Uterus (tissue), 4 donors: ENCODE measurements around the gene MUC5B. TPM values are rescaled to one million over a fixed set of nuclear protein-coding genes. Genes with fewer than 3 reads are reported as not detected.

ENCODE experiments used
- DNase-seq, 2 donors: peaks; one replicate each; pipeline ENCODE4 v3.0.0-alpha.2; 2019 to 2020
- H3K27ac ChIP-seq, 2 donors: fragments of 200-600 bp; sonication (generic); 1 replicate in 1 of 2; 2 replicates in 1 of 2; pipeline ENCODE4 v1.5.1; 2016 to 2018
- H3K27me3 ChIP-seq, 2 donors: fragments of 200-600 bp; sonication (generic); one replicate each; pipeline ENCODE4 v1.5.1; 2018 to 2019; ENCODE audit warnings: control low read depth in 1 of 2
- H3K36me3 ChIP-seq, 2 donors: fragments of 200-600 bp; sonication (generic); one replicate each; pipeline ENCODE4 v1.5.1; 2019; ENCODE audit warnings: control low read depth in 1 of 2
- H3K4me1 ChIP-seq, 2 donors: fragments of 200-600 bp; sonication (generic); one replicate each; pipeline ENCODE4 v1.5.1; 2018 to 2019; ENCODE audit warnings: control low read depth in 1 of 2
- H3K4me3 ChIP-seq, 2 donors: fragments of 200-600 bp; sonication (generic); 1 replicate in 1 of 2; 2 replicates in 1 of 2; pipeline ENCODE4 v1.5.1; 2018 to 2019; ENCODE audit warnings: mild to moderate bottlenecking in 1 of 2
- H3K9me3 ChIP-seq, 2 donors: fragments of 200-600 bp; sonication (generic); one replicate each; pipeline ENCODE4 v1.5.1; 2019; ENCODE audit warnings: control low read depth in 1 of 2
- POLR2A ChIP-seq, 2 donors: fragments of 450-650 bp; IDR thresholded peaks; one replicate each; pipeline ENCODE4 v1.6.1; 2016; ENCODE audit warnings: antibody characterized with exemption in 2 of 2, mild to moderate bottlenecking in 1 of 2, moderate library complexity in 1 of 2
- intact Hi-C: fragments of 100-400 bp; cut with DNase I; formaldehyde crosslinking; loops from one replicate; pipeline ENCODE4 v1.15.1; 2023; ENCODE audit warnings: low total_unique reads
- total RNA-seq, 4 donors: library from RNA; depleted of rRNA in 3 of 4; stranded (reverse); fragments of >200 nt in 3 of 4; gene quantifications; one replicate each; pipeline versions ENCODE4 v1.1.0 to v1.2.4, GENCODE V29; 2014 to 2023
- TF ChIP-seq, protein P1 (sequence below), 4 experiments: fragments of 200-600 bp in 2 of 4; fragments of 450-650 bp in 2 of 4; sonication (generic) in 2 of 4; IDR thresholded peaks; one replicate each; pipeline ENCODE4 v1.5.1; 2016 to 2019; ENCODE audit warnings: antibody characterized with exemption in 4 of 4, mild to moderate bottlenecking in 2 of 4, moderate library complexity in 1 of 4
- donor health status: DM: yes; HTN: yes; CAD: no.

Gene MUC5B
- total RNA-seq, 4 donors from 2014 or later, result under 0.01 to 3.8 (median 0.71) TPM

DNA sequence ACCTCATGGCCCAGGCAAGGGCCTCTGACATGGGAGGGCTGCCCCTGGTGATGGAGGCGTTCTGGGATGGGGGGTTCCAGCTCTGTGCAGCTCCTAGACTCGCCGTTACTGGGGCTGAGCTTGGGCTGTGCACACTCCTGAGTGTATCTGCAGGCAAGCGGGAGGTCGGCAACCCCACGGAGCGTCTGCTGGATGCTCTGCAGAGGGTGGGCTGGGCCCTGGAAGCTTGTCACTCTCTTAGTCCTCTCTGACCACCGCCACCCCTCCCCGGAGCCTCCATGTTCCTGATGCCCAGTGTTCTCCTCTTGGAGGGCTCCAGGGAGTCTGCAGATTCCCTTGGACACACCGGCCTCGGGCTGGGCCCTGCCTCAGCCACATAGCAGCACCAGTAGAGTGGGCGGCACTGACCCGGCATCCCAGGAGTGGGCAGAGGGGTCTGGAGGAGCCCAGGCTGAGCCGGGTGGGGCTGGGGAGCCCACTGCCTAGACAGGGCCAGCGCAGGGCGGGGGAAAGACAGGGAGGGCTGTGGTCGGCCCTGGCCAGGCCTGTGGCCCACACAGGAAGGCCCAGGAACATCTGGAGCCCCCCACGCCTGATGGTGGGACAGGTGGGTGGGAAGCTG lies 20.6 kb upstream of the MUC5B start:
- no peaks in the 10 kb centered on the region for H3K9me3 ChIP-seq
- no peak for TF ChIP-seq POLR2A (IDR thresholded peaks at IDR 0.05)
- TF ChIP-seq, protein P1, sequence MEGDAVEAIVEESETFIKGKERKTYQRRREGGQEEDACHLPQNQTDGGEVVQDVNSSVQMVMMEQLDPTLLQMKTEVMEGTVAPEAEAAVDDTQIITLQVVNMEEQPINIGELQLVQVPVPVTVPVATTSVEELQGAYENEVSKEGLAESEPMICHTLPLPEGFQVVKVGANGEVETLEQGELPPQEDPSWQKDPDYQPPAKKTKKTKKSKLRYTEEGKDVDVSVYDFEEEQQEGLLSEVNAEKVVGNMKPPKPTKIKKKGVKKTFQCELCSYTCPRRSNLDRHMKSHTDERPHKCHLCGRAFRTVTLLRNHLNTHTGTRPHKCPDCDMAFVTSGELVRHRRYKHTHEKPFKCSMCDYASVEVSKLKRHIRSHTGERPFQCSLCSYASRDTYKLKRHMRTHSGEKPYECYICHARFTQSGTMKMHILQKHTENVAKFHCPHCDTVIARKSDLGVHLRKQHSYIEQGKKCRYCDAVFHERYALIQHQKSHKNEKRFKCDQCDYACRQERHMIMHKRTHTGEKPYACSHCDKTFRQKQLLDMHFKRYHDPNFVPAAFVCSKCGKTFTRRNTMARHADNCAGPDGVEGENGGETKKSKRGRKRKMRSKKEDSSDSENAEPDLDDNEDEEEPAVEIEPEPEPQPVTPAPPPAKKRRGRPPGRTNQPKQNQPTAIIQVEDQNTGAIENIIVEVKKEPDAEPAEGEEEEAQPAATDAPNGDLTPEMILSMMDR (IDR thresholded peaks at IDR 0.05), result no peak
- intact Hi-C loops, result loop anchor here (10.0 kb wide), 1 partner anchor 313 kb away; no protein-coding TSS in a partner anchor
- H3K4me3 ChIP-seq, result no peak overlapping the region
- H3K36me3 ChIP-seq, result no peaks in the 10 kb centered on the region
- peaks cover 0 to 17% of the 10 kb centered on the region in 2 donors for H3K27me3 ChIP-seq
- no peak overlapping the region for H3K27ac ChIP-seq
- no peaks in the 10 kb centered on the region for H3K4me1 ChIP-seq
- DNase-seq, result peak in 1 of 2 donors; percentile 2

DNA sequence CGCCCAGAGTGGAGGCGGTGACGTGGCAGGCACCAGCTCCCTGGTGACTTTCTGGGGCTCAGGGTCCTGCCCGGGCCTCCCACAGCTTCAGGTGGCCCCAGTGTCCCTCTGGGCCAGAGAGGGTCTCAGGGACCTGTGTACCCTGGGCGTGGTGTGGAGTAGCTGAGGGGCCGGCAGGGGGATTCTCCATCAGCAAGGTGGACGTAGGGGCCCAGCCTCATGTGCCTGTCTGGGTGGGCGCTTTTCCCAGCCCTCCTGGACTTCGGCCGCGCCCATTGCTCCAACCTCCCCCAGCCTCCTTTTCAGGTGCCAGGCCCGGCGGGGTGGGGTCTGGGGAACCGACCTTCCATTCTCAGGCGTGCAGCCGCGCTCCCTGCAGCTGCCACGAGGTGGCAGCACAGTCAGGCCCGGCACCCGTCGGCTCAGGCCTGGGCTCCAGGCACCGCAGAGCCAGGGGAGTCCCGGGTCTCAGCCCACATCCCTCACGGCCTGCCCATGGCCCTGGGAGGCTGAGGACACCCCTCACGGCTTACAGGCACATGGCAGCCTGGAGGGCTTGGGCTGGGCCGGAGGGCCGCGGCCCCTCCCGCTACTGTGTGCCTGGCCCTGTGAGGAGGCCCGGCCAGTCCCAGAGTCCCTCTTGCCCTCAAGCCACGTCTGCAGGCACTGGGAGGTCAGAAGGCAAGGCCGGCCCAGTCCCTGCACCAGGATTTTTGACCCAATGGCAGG lies 19.9 kb upstream of the MUC5B start:
- H3K4me1 ChIP-seq, result no peaks in the 10 kb centered on the region
- TF ChIP-seq, protein P1 (IDR thresholded peaks at IDR 0.05), result peak; percentile 81 to 90 (median 82)
- TF ChIP-seq POLR2A (IDR thresholded peaks at IDR 0.05), result no peak
- peaks cover 0 to 15% of the 10 kb centered on the region in 2 donors for H3K27me3 ChIP-seq
- DNase-seq, result peak; percentile 14 to 53
- H3K9me3 ChIP-seq, result no peaks in the 10 kb centered on the region
- no peaks in the 10 kb centered on the region for H3K36me3 ChIP-seq
- intact Hi-C loops, result loop anchor here (10.0 kb wide), 1 partner anchor 312 kb away; no protein-coding TSS in a partner anchor
- H3K27ac ChIP-seq, result no peak overlapping the region
- H3K4me3 ChIP-seq, result no peak overlapping the region

DNA sequence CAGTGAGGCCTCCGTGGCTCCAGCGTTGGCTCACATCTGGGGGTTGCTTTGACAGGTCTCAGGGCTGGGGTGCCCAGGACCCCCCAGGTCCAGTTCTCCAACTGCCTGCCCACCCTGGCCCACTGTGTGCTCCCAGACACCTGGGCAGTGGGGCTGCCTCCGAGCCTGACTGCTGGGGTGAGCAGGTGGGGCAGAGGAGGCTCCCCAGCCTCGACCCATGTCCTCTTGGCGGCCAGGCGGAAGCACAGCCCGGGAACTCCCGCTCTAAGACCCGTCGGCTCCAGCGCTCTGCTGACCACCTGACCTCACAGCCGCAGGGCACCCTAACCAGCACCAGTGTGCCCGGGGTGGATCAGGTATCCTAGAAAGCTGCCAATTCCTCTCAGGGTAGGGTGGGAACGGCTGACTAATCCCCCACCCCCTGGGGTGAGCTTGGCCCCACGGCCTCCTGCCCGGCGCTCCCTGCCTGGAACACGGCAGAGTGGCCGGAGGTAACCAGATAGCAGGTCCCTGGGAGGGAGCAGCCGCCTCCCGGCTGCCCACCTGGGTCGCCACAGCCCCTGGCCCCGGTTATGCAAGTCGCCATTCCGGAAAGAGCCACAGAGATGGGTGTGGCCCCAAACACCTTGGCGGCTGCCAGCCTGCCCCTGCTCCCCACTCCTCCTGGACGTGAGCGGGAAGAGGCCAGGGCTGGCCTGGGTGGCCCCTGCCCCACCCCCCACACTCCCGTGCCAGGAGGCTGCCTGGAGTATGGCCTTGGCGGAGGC lies 19.2 kb upstream of the MUC5B start:
- no peaks in the 10 kb centered on the region for H3K36me3 ChIP-seq
- H3K27ac ChIP-seq, result no peak overlapping the region
- H3K4me3 ChIP-seq, result no peak overlapping the region
- no peak for TF ChIP-seq POLR2A (IDR thresholded peaks at IDR 0.05)
- TF ChIP-seq, protein P1 (IDR thresholded peaks at IDR 0.05), result no peak
- DNase-seq, result peak in 1 of 2 donors; percentile 7
- no peaks in the 10 kb centered on the region for H3K4me1 ChIP-seq
- H3K27me3 ChIP-seq, result peaks cover 0 to 13% of the 10 kb centered on the region in 2 donors
- intact Hi-C loops, result loop anchor here (10.0 kb wide), 1 partner anchor 311 kb away; no protein-coding TSS in a partner anchor
- no peaks in the 10 kb centered on the region for H3K9me3 ChIP-seq

- intact Hi-C loops, result loop anchor here (10.0 kb wide), 1 partner anchor 310 kb away; no protein-coding TSS in a partner anchor
- Histone ChIP-seq H3K4me1 (no peaks in the 10 kb centered on the region), H3K36me3 (no peaks in the 10 kb centered on the region), H3K27me3 (peaks cover 0 to 6% of the 10 kb centered on the region in 2 donors), H3K27ac (no peak overlapping the region), H3K4me3 (no peak overlapping the region), H3K9me3 (no peaks in the 10 kb centered on the region)
- DNase-seq, result no peak
- TF ChIP-seq, protein P1 (IDR thresholded peaks at IDR 0.05), result no peak
- TF ChIP-seq POLR2A (IDR thresholded peaks at IDR 0.05), result no peak
Measured at GRCh38 chr11:1204381-1205101, 18.3 kb upstream of the MUC5B start.
